IPS-18a (cell line): ENCODE results near the gene IRX6.

Source experiments
- H3K27ac ChIP-seq: one replicate; pipeline ENCODE4 v1.5.1; 2013; ENCODE audit warnings: low read length
- H3K27me3 ChIP-seq: one replicate; pipeline ENCODE4 v1.6.1; 2013; ENCODE audit warnings: mild to moderate bottlenecking, low read length; ENCODE audit not compliant: control insufficient read depth, insufficient read depth
- H3K36me3 ChIP-seq: one replicate; pipeline ENCODE4 v1.6.1; 2013; ENCODE audit warnings: low read depth, low read length; ENCODE audit not compliant: control insufficient read depth
- H3K4me1 ChIP-seq: one replicate; pipeline ENCODE4 v1.6.1; 2013; ENCODE audit warnings: low read depth, low read length; ENCODE audit not compliant: control insufficient read depth
- H3K4me3 ChIP-seq: one replicate; pipeline ENCODE4 v1.5.1; 2013; ENCODE audit warnings: low read length
- H3K9ac ChIP-seq: one replicate; pipeline ENCODE4 v1.6.1; 2013; ENCODE audit warnings: mild to moderate bottlenecking, low read length, moderate library complexity
- H3K9me3 ChIP-seq: one replicate; pipeline ENCODE4 v1.6.1; 2013; ENCODE audit warnings: low read depth, low read length; ENCODE audit not compliant: control insufficient read depth

IRX6 gene

DNA sequence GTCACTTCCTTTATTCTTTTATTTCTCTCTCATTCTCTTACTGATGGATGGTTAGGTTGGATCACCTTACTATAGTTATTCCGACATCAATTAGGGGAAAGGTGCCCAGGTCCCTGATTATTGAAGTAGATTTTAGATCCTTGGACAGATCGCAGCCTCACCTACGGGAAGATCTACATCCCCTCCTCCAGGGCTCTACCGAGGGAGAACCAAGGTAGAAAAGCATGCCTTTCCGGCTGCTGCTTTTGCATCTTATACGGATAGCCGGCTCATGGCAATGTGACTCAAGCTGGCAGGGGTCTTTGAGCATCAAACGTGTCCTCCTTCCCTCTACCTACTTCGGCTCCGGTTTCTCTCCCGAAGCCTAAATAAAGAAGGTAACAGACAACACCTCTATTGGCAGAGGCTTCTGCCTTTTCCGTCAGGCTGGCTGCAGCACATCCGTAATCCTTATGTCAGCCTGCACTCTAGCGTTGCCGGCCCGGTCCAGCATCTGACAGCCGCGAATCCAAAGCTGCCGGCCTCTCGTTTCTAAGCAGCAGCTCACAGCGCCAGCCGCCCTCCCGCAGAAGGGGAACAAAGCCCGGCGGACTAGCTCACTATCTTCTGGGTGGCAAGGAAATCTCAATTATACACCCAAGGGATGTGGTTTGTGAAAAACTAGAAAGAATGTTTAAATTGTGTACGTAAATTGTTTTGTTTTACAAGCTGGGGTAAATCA, 46.9 kb downstream of the IRX6 start:
- peaks cover 19% of the 10 kb centered on the region for H3K27me3 ChIP-seq
- peaks cover 23% of the 10 kb centered on the region for H3K4me1 ChIP-seq

DNA sequence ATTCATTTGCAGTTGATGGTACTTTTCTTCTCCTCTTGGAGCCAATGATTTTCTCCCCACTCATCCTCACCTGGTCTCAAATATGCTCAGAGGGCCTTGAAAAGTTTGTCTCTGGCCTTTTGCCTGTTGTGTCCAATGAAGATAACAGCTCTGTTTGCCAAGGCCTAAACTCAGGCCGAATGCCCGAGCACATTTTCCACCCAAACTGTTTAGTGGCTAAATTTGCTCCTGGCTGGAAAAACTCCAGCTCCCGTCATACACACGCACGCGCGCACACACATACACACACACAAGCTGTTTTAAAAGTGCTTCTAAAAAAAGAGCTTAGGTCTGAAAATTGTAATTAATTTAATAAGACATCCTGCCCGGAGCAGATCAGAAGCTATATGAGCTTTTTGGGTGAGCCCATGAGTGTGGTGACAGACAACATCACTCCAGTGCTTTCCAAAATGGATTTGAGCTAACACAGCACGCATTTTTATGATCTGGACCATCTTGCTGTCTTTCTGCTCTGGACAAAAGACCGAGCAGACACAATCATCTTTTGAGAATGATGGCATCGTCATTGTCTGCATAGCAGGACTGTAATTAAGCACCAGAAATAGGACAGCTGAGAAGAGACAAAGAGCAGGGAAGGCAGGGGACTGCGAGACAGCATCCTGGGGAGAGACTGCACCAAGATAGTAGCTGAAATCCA, 48.9 kb downstream of the IRX6 start:
- Histone ChIP-seq H3K4me1 (peaks cover 23% of the 10 kb centered on the region), H3K27me3 (peaks cover 19% of the 10 kb centered on the region), H3K27ac (no peak overlapping the region), H3K9ac (no peak overlapping the region), H3K9me3 (no peaks in the 10 kb centered on the region), H3K4me3 (no peak overlapping the region), H3K36me3 (no peaks in the 10 kb centered on the region)

More for the DNA sequence above, 46.9 kb downstream of the IRX6 start:
- Histone ChIP-seq H3K4me3 (peak overlapping the region; percentile 54), H3K9me3 (no peaks in the 10 kb centered on the region), H3K36me3 (no peaks in the 10 kb centered on the region), H3K27ac (no peak overlapping the region), H3K9ac (no peak overlapping the region)

DNA sequence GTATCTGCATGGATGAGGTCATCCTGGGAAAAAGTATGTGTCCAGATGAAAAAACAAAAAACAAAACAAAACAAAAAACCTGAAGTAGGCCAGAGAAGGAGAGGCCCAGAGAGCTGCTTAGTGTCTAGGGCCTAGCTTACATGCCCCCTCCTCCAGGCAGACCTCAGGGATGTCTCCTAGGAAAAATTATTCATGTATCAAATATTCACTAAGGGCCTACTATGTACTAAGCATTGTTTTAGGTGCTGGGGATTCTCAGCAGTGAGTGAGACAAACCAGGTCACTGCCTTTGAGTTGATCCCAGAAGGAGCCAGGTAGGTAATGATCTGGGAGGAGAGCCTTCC, 49.5 kb downstream of the IRX6 start:
- Histone ChIP-seq H3K9me3 (no peaks in the 10 kb centered on the region), H3K27ac (no peak overlapping the region)

DNA sequence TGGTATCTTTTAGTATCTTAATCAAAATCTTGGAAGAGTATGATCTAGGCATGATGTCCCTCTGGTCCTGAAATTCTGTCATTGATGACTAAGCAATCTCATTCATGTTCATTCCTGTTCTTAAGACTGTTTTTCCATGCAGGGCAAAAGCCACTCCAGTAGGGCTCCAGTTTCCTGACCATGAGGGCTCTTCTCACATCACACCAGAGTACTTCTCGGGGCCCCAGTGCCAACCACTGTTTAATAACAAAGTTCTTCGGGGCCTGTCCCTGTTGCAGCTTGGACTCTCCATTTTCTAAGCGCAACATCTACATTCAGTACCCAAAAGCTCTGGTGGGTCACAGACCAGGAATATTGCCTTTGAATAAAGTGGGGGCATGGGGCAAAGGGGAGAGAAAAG, 52.0 kb downstream of the IRX6 start:
- no peak overlapping the region for H3K9ac ChIP-seq
- H3K4me1 ChIP-seq: peaks cover 18% of the 10 kb centered on the region
- H3K4me3 ChIP-seq: no peak overlapping the region
- no peaks in the 10 kb centered on the region for H3K36me3 ChIP-seq
- H3K27me3 ChIP-seq: peaks cover 5% of the 10 kb centered on the region
- no peaks in the 10 kb centered on the region for H3K9me3 ChIP-seq
- no peak overlapping the region for H3K27ac ChIP-seq

More for the DNA sequence above, 49.5 kb downstream of the IRX6 start:
- no peaks in the 10 kb centered on the region for H3K36me3 ChIP-seq
- no peak overlapping the region for H3K9ac ChIP-seq
- peaks cover 23% of the 10 kb centered on the region for H3K4me1 ChIP-seq
- H3K27me3 ChIP-seq: peaks cover 19% of the 10 kb centered on the region
- H3K4me3 ChIP-seq: no peak overlapping the region

DNA sequence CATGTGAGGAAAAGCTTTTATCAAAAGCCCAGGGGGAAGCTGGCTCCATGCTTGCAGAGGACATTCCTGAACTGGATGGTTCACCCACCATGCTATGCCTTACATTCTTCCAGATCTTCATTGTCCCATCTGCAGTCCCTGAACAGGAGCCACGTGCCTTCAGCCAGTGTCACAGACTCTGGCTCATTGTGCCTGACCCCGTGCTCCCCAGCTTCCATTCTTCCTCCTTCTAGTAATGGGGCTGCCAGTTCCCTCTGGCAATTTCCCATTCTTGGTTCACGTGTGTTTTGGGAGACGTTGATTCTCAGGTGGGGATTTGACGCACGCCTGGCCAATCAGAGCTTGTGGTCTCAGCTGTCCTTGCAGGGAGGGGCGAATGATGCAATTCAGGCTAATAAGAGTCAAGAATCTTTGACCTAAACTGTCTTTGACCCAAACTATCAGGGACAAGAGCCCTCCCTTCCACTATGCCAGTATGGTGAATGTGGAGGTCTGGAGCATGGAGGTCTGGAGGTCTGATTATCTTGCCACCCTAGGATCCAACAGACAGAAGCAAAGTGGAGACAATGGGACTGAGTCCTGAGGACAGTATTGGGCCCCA, 52.7 kb downstream of the IRX6 start:
- no peaks in the 10 kb centered on the region for H3K27me3 ChIP-seq
- H3K4me1 ChIP-seq: peaks cover 13% of the 10 kb centered on the region
- no peaks in the 10 kb centered on the region for H3K9me3 ChIP-seq
- H3K27ac ChIP-seq: no peak overlapping the region
- H3K9ac ChIP-seq: no peak overlapping the region
- H3K4me3 ChIP-seq: no peak overlapping the region
- no peaks in the 10 kb centered on the region for H3K36me3 ChIP-seq

DNA sequence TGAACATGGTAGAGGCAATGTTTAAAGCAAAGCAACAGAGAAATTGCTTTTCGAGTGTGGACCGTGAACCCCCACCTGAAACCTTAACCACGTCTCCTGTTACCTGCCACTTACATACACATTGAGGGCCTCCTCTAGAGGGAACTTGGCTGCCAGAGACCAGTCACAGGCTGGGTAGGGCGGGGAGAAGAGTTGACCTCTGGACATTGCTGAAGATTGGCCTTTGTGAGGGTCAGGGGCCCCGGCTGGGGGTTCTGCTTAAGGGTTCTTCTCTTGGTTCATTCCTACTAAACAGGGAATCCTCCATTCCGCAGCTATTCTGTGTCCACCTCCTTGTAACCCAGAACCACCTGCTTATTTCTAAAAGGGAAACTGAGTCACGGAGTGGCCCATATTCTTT, 53.8 kb downstream of the IRX6 start:
- Histone ChIP-seq H3K27ac (no peak overlapping the region), H3K9ac (no peak overlapping the region), H3K4me3 (no peak overlapping the region), H3K9me3 (no peaks in the 10 kb centered on the region), H3K36me3 (no peaks in the 10 kb centered on the region), H3K4me1 (peaks cover 12% of the 10 kb centered on the region), H3K27me3 (no peaks in the 10 kb centered on the region)

DNA sequence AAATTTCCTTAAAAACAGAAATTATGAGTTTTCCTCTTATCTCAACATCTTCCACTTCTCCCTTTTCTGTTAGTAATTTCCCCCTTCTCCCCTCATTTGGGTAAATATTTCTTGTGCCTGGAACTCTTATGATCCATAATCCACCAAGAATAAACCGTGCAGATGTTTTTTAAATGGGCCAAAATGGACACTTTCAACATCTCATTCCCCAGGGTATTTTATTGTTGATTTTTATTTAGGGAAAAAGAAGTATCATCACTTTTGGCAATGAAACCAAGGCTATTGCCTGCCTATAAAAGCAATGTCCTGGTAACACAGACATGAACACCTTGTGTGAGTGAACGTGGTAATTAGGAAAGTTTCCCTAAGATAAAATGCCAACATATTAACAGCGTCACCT, 54.6 kb downstream of the IRX6 start:
- no peak overlapping the region for H3K9ac ChIP-seq
- H3K27ac ChIP-seq: no peak overlapping the region
- H3K36me3 ChIP-seq: no peaks in the 10 kb centered on the region
- H3K4me1 ChIP-seq: peaks cover 6% of the 10 kb centered on the region
- no peaks in the 10 kb centered on the region for H3K9me3 ChIP-seq
- H3K27me3 ChIP-seq: no peaks in the 10 kb centered on the region
- H3K4me3 ChIP-seq: no peak overlapping the region

DNA sequence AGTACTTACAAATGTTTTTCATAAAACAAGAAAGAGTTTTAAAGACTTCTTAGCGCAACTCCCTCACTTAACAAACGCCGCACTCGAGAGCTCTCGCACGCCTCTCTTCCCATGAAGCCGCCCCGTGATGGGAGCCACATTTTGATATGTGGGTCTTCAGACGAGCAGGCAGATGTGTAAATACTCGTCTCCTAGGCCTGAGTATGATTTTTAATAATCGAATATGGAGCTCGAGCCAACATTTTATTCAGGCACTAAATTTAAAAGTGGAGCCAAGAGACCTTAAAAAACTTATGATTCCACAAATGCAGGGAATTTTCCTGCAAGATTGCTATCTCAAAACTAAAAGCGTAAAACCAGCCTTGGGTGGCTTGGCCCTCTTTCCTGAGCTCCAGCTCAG, 55.4 kb downstream of the IRX6 start:
- Histone ChIP-seq H3K27me3 (no peaks in the 10 kb centered on the region), H3K9ac (no peak overlapping the region), H3K9me3 (no peaks in the 10 kb centered on the region), H3K36me3 (no peaks in the 10 kb centered on the region), H3K4me1 (no peaks in the 10 kb centered on the region), H3K27ac (no peak overlapping the region), H3K4me3 (no peak overlapping the region)

DNA sequence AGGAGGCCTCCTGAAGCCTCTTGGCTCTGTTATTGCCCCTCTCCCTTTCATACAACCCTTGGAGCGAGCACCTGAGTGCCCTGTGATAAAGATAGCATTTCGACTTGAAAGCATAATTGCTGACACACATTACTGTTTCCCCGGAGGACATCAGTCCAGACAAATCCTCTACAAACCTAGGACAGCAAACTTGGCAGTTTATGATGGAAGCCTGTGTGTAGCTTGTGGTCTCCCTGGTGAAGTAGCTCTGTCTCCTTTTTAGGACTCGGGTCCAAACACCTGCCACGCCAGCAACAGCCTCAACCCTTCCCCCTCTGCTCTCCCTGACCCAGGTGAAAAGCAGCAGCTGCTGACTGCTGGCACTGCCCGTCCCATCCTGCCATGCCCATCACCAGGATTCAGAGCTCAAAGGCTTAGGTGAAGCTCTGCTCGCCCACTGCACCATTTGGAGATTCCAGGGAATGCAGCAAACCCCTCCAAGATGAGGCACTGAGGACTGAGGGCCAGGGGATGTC, 55.9 kb downstream of the IRX6 start:
- no peak overlapping the region for H3K27ac ChIP-seq
- H3K9ac ChIP-seq: no peak overlapping the region
- H3K27me3 ChIP-seq: no peaks in the 10 kb centered on the region
- H3K4me3 ChIP-seq: no peak overlapping the region
- no peaks in the 10 kb centered on the region for H3K9me3 ChIP-seq
- H3K4me1 ChIP-seq: no peaks in the 10 kb centered on the region
- H3K36me3 ChIP-seq: no peaks in the 10 kb centered on the region
